Fibroblast of lung (primary cell): ENCODE results near the gene CHD1L. TPM values are rescaled to one million over a fixed set of nuclear protein-coding genes. Genes with fewer than 3 reads are reported as not detected.

Source experiments
- DNase-seq, 2 donors: peaks; one replicate each; pipeline versions ENCODE4 v3.0.0 to v3.0.0-alpha.2; 2010; ENCODE audit warnings: low read depth in 2 of 2
- H2AFZ ChIP-seq: 2 replicates; pipeline ENCODE4 v1.5.1; 2012; ENCODE audit warnings: low read length, control low read depth, inconsistent platforms
- H3K27ac ChIP-seq: 2 replicates; pipeline ENCODE4 v1.5.1; 2011; ENCODE audit warnings: low read length, control low read depth; ENCODE audit not compliant: insufficient read depth
- H3K27me3 ChIP-seq: 2 replicates; pipeline ENCODE4 v1.5.1; 2011; ENCODE audit warnings: mild to moderate bottlenecking, low read length; ENCODE audit not compliant: control insufficient read depth, insufficient read depth
- H3K36me3 ChIP-seq: 2 replicates; pipeline ENCODE4 v1.5.1; 2011; ENCODE audit warnings: low read length; ENCODE audit not compliant: control insufficient read depth, insufficient read depth
- H3K4me1 ChIP-seq: 2 replicates; pipeline ENCODE4 v1.5.1; 2011; ENCODE audit warnings: low read length; ENCODE audit not compliant: control insufficient read depth, insufficient read depth; ENCODE audit errors: extremely low read depth
- H3K4me2 ChIP-seq: 2 replicates; pipeline ENCODE4 v1.5.1; 2011; ENCODE audit warnings: low read length, control low read depth; ENCODE audit not compliant: insufficient read depth; ENCODE audit errors: extremely low read depth
- H3K4me3 ChIP-seq, 4 experiments: fragments of 200-600 bp in 1 of 4; sonication (generic) in 1 of 4; replicated peaks in 1 of 4; 2 replicates each; pipeline ENCODE4 v1.5.1; 2011 to 2016; ENCODE audit warnings: low read length in 4 of 4, low read depth in 3 of 4, mild to moderate bottlenecking in 3 of 4, control low read depth in 2 of 4, inconsistent platforms in 1 of 4, mixed read lengths in 1 of 4; ENCODE audit not compliant: insufficient read depth in 1 of 4; ENCODE audit errors: control extremely low read depth in 1 of 4
- H3K79me2 ChIP-seq: 2 replicates; pipeline ENCODE4 v1.5.1; 2012; ENCODE audit warnings: mild to moderate bottlenecking, low read length, inconsistent platforms; ENCODE audit not compliant: control insufficient read depth, insufficient read depth
- H3K9ac ChIP-seq: 2 replicates; pipeline ENCODE4 v1.5.1; 2011; ENCODE audit warnings: mild to moderate bottlenecking, low read length, control low read depth; ENCODE audit not compliant: insufficient read depth
- H3K9me3 ChIP-seq: 2 replicates; pipeline ENCODE4 v1.5.1; 2012; ENCODE audit warnings: low read depth, low read length; ENCODE audit not compliant: control insufficient read depth, insufficient read depth
- H4K20me1 ChIP-seq: 2 replicates; pipeline ENCODE4 v1.5.1; 2011; ENCODE audit warnings: low read length; ENCODE audit not compliant: control insufficient read depth, insufficient read depth; ENCODE audit errors: extremely low read depth
- EZH2 ChIP-seq: IDR thresholded peaks from 2 replicates; pipeline ENCODE4 v1.5.1; 2012; ENCODE audit warnings: low read length, control low read depth, mild to moderate bottlenecking; ENCODE audit errors: missing control alignments
- polyA plus RNA-seq, 2 donors: library from polyadenylated mRNA; depleted of rRNA in 1 of 2; stranded (reverse) in 1 of 2; unstranded in 1 of 2; fragments of >200 nt; gene quantifications; 2 replicates each; pipeline ENCODE4 v1.2.1, GENCODE V29; 2011 to 2012; ENCODE audit warnings: missing spikeins in 1 of 2
- total RNA-seq: library from RNA; depleted of rRNA; stranded (reverse); fragments of >200 nt; gene quantifications from 2 replicates; pipeline ENCODE4 v1.2.1, GENCODE V29; 2014
- TF ChIP-seq, protein P1 (sequence below), 2 donors: IDR thresholded peaks in 1 of 2; conservative IDR thresholded peaks in 1 of 2; 1 replicate in 1 of 2; 2 replicates in 1 of 2; pipeline ENCODE4 v1.5.1; 2011 to 2012; ENCODE audit warnings: low read length in 2 of 2, control low read depth in 1 of 2, inconsistent platforms in 1 of 2, low read depth in 1 of 2, mild to moderate bottlenecking in 1 of 2

The CHD1L gene
- total and polyA plus RNA-seq, 2 donors (not counting 1 experiment from before 2014, with no cell fraction given), result 35.5 to 36.0 TPM

DNA sequence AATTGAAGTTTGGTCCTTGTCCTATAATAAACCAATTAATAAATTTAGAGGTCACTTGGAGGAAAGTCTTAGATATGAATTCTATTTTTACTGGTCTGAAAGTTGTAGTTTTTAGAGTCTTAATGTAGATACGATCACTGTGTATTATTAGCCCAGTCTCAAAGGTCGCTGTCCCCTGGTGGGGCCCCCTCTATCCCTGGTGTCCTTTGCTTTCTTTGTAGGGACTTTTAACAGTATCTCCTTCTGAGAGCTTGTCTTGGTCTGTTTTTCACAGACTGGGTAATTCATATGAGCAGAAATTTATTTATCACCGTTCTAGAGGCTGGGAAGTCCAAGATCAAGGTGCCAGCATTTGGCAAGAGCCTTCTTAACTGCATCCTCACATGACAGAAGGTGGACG is 18.5 kb downstream of the CHD1L start:
- Histone ChIP-seq H4K20me1 (no peaks in the 10 kb centered on the region), H2AFZ (no peak overlapping the region), H3K79me2 (no peaks in the 10 kb centered on the region), H3K9ac (no peak overlapping the region), H3K4me1 (peaks cover 7% of the 10 kb centered on the region), H3K4me2 (no peak overlapping the region), H3K4me3 (no peak overlapping the region), H3K36me3 (peaks cover 2% of the 10 kb centered on the region), H3K27ac (no peak overlapping the region), H3K27me3 (no peaks in the 10 kb centered on the region), H3K9me3 (no peaks in the 10 kb centered on the region)
- DNase-seq, result no peak
- TF ChIP-seq, protein P1, sequence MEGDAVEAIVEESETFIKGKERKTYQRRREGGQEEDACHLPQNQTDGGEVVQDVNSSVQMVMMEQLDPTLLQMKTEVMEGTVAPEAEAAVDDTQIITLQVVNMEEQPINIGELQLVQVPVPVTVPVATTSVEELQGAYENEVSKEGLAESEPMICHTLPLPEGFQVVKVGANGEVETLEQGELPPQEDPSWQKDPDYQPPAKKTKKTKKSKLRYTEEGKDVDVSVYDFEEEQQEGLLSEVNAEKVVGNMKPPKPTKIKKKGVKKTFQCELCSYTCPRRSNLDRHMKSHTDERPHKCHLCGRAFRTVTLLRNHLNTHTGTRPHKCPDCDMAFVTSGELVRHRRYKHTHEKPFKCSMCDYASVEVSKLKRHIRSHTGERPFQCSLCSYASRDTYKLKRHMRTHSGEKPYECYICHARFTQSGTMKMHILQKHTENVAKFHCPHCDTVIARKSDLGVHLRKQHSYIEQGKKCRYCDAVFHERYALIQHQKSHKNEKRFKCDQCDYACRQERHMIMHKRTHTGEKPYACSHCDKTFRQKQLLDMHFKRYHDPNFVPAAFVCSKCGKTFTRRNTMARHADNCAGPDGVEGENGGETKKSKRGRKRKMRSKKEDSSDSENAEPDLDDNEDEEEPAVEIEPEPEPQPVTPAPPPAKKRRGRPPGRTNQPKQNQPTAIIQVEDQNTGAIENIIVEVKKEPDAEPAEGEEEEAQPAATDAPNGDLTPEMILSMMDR (conservative IDR thresholded peaks at IDR 0.05 in 1 of 2, IDR thresholded peaks at IDR 0.05 in 1 of 2; ENCODE audit: low read depth in 1 of 2, low read length in 2 of 2), result no peak
- no peak for TF ChIP-seq EZH2

DNA sequence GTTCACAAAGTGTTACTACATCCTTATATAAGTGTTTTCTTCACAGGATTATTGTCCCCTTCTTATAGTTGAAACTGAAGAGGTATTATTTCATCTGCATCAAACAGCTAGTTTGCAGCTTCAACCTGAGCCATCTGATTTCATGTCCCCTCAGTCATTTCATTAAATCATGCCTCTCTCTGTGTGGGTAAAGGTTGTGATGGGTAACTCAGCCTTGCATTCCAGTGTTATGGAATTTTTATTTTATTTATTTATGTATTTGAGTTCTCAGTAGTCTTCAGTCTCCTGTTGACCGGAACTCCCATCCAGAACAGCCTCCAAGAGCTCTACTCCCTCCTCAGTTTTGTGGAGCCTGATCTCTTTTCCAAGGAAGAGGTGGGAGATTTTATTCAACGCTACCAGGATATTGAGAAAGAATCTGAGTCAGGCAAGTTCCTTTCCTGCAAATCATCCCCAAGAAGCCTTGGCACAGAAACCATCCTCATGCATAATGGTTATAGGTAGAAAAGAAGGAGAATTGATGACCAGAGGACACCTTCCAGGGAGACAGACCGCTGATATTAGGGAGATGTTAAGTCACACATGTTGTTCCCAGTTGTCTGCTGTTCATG is 21.8 kb downstream of the CHD1L start:
- Histone ChIP-seq H3K27ac (no peak overlapping the region), H3K79me2 (no peaks in the 10 kb centered on the region), H3K9ac (no peak overlapping the region), H3K4me2 (no peak overlapping the region), H3K4me1 (peaks cover 7% of the 10 kb centered on the region), H4K20me1 (no peaks in the 10 kb centered on the region), H3K4me3 (no peak overlapping the region), H3K27me3 (no peaks in the 10 kb centered on the region), H3K9me3 (no peaks in the 10 kb centered on the region), H3K36me3 (peaks cover 2% of the 10 kb centered on the region), H2AFZ (no peak overlapping the region)
- TF ChIP-seq EZH2, result no peak
- TF ChIP-seq, protein P1 (conservative IDR thresholded peaks at IDR 0.05 in 1 of 2, IDR thresholded peaks at IDR 0.05 in 1 of 2; ENCODE audit: low read depth in 1 of 2, low read length in 2 of 2), result no peak
- peak; percentile 70 to 79 for DNase-seq

DNA sequence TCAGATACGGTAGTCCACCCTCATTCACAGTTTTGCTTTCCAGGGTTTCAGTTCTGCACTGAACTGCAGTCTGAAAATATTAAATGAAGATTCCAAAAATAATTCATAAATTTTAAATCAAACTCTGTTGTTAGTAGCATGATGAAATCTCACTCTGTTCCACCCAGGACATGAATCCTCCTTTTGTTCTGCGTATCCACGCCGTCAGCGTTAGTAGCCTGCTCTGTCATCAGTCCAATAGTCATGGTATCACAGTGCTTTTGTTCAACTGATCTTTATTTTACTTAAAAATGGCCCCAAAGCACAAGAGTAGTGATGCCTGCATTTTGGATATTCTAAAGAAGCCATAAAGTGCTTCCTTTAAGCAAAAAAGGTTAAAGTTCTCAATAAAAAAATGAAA is 23.9 kb downstream of the CHD1L start:
- H3K4me2 ChIP-seq, result no peak overlapping the region
- no peaks in the 10 kb centered on the region for H3K27me3 ChIP-seq
- no peaks in the 10 kb centered on the region for H3K79me2 ChIP-seq
- H4K20me1 ChIP-seq, result no peaks in the 10 kb centered on the region
- no peak overlapping the region for H2AFZ ChIP-seq
- no peak overlapping the region for H3K27ac ChIP-seq
- TF ChIP-seq EZH2, result no peak
- TF ChIP-seq, protein P1 (conservative IDR thresholded peaks at IDR 0.05 in 1 of 2, IDR thresholded peaks at IDR 0.05 in 1 of 2; ENCODE audit: low read depth in 1 of 2, low read length in 2 of 2), result no peak
- no peaks in the 10 kb centered on the region for H3K9me3 ChIP-seq
- DNase-seq, result no peak
- no peak overlapping the region for H3K9ac ChIP-seq
- H3K4me1 ChIP-seq, result peaks cover 7% of the 10 kb centered on the region
- H3K4me3 ChIP-seq, result no peak overlapping the region
- H3K36me3 ChIP-seq, result no peaks in the 10 kb centered on the region
